K562 (cell line): ENCODE measurements around the gene TRIM44. TPM values are rescaled to one million over a fixed set of nuclear protein-coding genes. Genes with fewer than 3 reads are reported as not detected.

ENCODE experiments used
- ATF1 ChIP-seq, 2 experiments: fragments of 450-650 bp in 1 of 2; IDR thresholded peaks; 2 replicates each; pipeline ENCODE4 v1.6.1; 2016; ENCODE audit warnings: missing compliant biosample characterization in 1 of 2, missing genetic modification characterization in 1 of 2
- BRCA1 ChIP-seq, 2 experiments: fragments of 450-650 bp in 1 of 2; sonication (generic) in 1 of 2; formaldehyde crosslinking in 1 of 2; IDR thresholded peaks; 2 replicates each; pipeline versions ENCODE4 v1.5.0 to v1.6.1; 2017 to 2020; ENCODE audit warnings: mild to moderate bottlenecking in 1 of 2, missing genetic modification reagents in 1 of 2
- BRD9 ChIP-seq: fragments of 450-650 bp; IDR thresholded peaks from 2 replicates; pipeline ENCODE4 v1.6.1; 2018; ENCODE audit warnings: low read depth; ENCODE audit not compliant: partially characterized antibody
- CREB1 ChIP-seq, 2 experiments: sonication (generic) in 1 of 2; formaldehyde crosslinking in 1 of 2; IDR thresholded peaks; 2 replicates each; pipeline versions ENCODE4 v1.6.1 to v1.8.0; 2012 to 2022; ENCODE audit warnings: inconsistent platforms in 1 of 2, mild to moderate bottlenecking in 1 of 2, missing genetic modification reagents in 1 of 2, moderate library complexity in 1 of 2
- E4F1 ChIP-seq: fragments of 250-450 bp; sonication (Bioruptor Pico); IDR thresholded peaks from 2 replicates; pipeline ENCODE4 v1.5.0; 2021; ENCODE audit warnings: mild to moderate bottlenecking, borderline replicate concordance
- JUN ChIP-seq, 2 experiments: sonication (generic) in 1 of 2; formaldehyde crosslinking in 1 of 2; IDR thresholded peaks; 2 replicates each; pipeline versions ENCODE4 v1.6.1 to v1.8.0; 2012 to 2022; ENCODE audit warnings: borderline replicate concordance in 2 of 2, mild to moderate bottlenecking in 2 of 2, improper control_type of control experiment in 1 of 2, low read depth in 1 of 2, low read length in 1 of 2, missing genetic modification reagents in 1 of 2
- JUNB ChIP-seq: fragments of 450-650 bp; formaldehyde crosslinking; conservative IDR thresholded peaks from 2 replicates; pipeline ENCODE4 v1.4.0; 2020; ENCODE audit warnings: mild to moderate bottlenecking
- LCOR ChIP-seq: sonication (generic); formaldehyde crosslinking; IDR thresholded peaks from 2 replicates; pipeline ENCODE4 v1.8.0; 2022; ENCODE audit warnings: mild to moderate bottlenecking, missing genetic modification reagents
- MAX ChIP-seq: sonication (generic); formaldehyde crosslinking; IDR thresholded peaks from 2 replicates; pipeline ENCODE4 v1.9.0; 2022; ENCODE audit warnings: mild to moderate bottlenecking, missing genetic modification reagents
- NRF1 ChIP-seq, 2 experiments: fragments of 450-650 bp; IDR thresholded peaks in 1 of 2; conservative IDR thresholded peaks in 1 of 2; 2 replicates each; pipeline ENCODE4 v1.6.1; 2014; ENCODE audit warnings: mild to moderate bottlenecking in 2 of 2
- SRSF3 ChIP-seq: fragments of 200-400 bp; formaldehyde crosslinking; IDR thresholded peaks from 2 replicates; pipeline ENCODE4 v1.6.1; 2016; ENCODE audit warnings: mild to moderate bottlenecking, low read length, moderate library complexity; ENCODE audit not compliant: insufficient read depth
- YBX1 ChIP-seq: fragments of 450-650 bp; IDR thresholded peaks from 2 replicates; pipeline ENCODE4 v1.7.1; 2016; ENCODE audit warnings: mild to moderate bottlenecking
- ZEB2 ChIP-seq: fragments of 450-650 bp; IDR thresholded peaks from 2 replicates; pipeline ENCODE4 v1.6.1; 2016
- ZNF277 ChIP-seq: fragments of 250-450 bp; sonication (Bioruptor Pico); IDR thresholded peaks from 2 replicates; pipeline ENCODE4 v1.8.0; 2022; ENCODE audit warnings: inconsistent platforms, mild to moderate bottlenecking, moderate library complexity, borderline replicate concordance
- ZNF280A ChIP-seq: fragments of 450-650 bp; IDR thresholded peaks from 2 replicates; pipeline ENCODE4 v1.6.1; 2018; ENCODE audit warnings: mild to moderate bottlenecking, low read depth; ENCODE audit not compliant: partially characterized antibody
- ZNF282 ChIP-seq: sonication (generic); formaldehyde crosslinking; IDR thresholded peaks from 2 replicates; pipeline ENCODE4 v1.8.1; 2023; ENCODE audit warnings: missing genetic modification reagents
- ZNF507 ChIP-seq: conservative IDR thresholded peaks from 2 replicates; pipeline ENCODE4 v1.6.1; 2017; ENCODE audit warnings: missing genetic modification characterization, missing compliant biosample characterization
- ZNF551 ChIP-seq: fragments of 250-450 bp; sonication (Bioruptor Pico); IDR thresholded peaks from 2 replicates; pipeline ENCODE4 v1.5.0; 2021; ENCODE audit warnings: mild to moderate bottlenecking, moderate library complexity
- ZNF740 ChIP-seq, 3 experiments: fragments of 200-800 bp in 1 of 3; sonication (Bioruptor generic) in 1 of 3; sonication (generic) in 1 of 3; formaldehyde crosslinking in 1 of 3; IDR thresholded peaks; 2 replicates each; pipeline versions ENCODE4 v1.6.1 to v1.8.0; 2016 to 2022; ENCODE audit warnings: mild to moderate bottlenecking in 2 of 3, missing compliant biosample characterization in 2 of 3, missing genetic modification characterization in 2 of 3, missing genetic modification reagents in 1 of 3
- ZZZ3 ChIP-seq: fragments of 450-650 bp; IDR thresholded peaks from 2 replicates; pipeline ENCODE4 v1.6.1; 2016; ENCODE audit warnings: antibody characterized with exemption, mild to moderate bottlenecking, moderate library complexity
- polyA plus RNA-seq, 8 experiments: library from polyadenylated mRNA; depleted of rRNA in 4 of 8; stranded (reverse) in 5 of 8; unstranded in 3 of 8; fragments of >200 nt; fragmentation: Nextera tagmentation in 2 of 8; fragmentation: Illumina TruSeq in 1 of 8; extraction: Ambion mirVana in 2 of 8; extraction: Trizol in 1 of 8; gene quantifications; 2 replicates each; pipeline versions ENCODE4 v1.2.1 to v1.2.3, GENCODE V29; 2011 to 2014; ENCODE audit warnings: inconsistent platforms in 1 of 8, missing spikeins in 1 of 8
- total RNA-seq, 7 experiments: library from RNA; depleted of rRNA in 6 of 7; stranded (reverse); fragments of >200 nt in 6 of 7; fragmentation: Illumina TruSeq in 2 of 7; extraction: Trizol in 2 of 7; gene quantifications; 2 replicates each; pipeline versions ENCODE4 v1.2.1 to v1.2.3, GENCODE V29; 2011 to 2021; ENCODE audit warnings: low replicate concordance in 1 of 7

TRIM44 gene
- total and polyA plus RNA-seq, 9 of the 15 experiments (the other 6 are each of a cell fraction or from before 2014, with no cell fraction given), result 8.3 to 105 (median 37.2) TPM

- TF ChIP-seq BRD9 (no peak), LCOR (CRISPR knock-in tag) (no peak), SRSF3 (no peak), ZNF282 (CRISPR knock-in tag) (no peak), ZNF551 (CRISPR knock-in tag) (no peak), ZNF740 (CRISPR knock-in tag; IDR thresholded peaks at IDR 0.05) (0 out of 2 replicates have a peak, but pooled peaks have one; percentile 50), ZNF740 (tag; IDR thresholded peaks at IDR 0.05) (no peak), CREB1 (IDR thresholded peaks at IDR 0.05) (no peak), CREB1 (CRISPR knock-in tag; IDR thresholded peaks at IDR 0.05) (no peak), ZNF277 (CRISPR knock-in tag) (no peak), JUN (IDR thresholded peaks at IDR 0.05; ENCODE audit: borderline replicate concordance, low read depth, low read length) (no peak), JUN (CRISPR knock-in tag; IDR thresholded peaks at IDR 0.05; ENCODE audit: borderline replicate concordance) (no peak), MAX (CRISPR knock-in tag) (peak; percentile 67), NRF1 (conservative IDR thresholded peaks at IDR 0.05 in 1 of 2, IDR thresholded peaks at IDR 0.05 in 1 of 2) (peak; percentile 64 to 72), ZEB2 (no peak), ATF1 (CRISPR knock-in tag; IDR thresholded peaks at IDR 0.05) (no peak), ATF1 (tag; IDR thresholded peaks at IDR 0.05) (no peak), ZZZ3 (no peak), ZNF280A (no peak), E4F1 (no peak), YBX1 (no peak), BRCA1 (IDR thresholded peaks at IDR 0.05) (no peak), BRCA1 (CRISPR knock-in tag; IDR thresholded peaks at IDR 0.05) (no peak), ZNF507 (no peak), JUNB (CRISPR knock-in tag) (no peak)
Measured at GRCh38 chr11:35619116-35619854, 43.3 kb upstream of the TRIM44 start (continued).
